ENCODE measurements around the gene OR6M1.

- no peak for TF ChIP-seq ATF3 (IDR thresholded peaks at IDR 0.05)
- TF ChIP-seq ATF3 (CRISPR knock-in tag; conservative IDR thresholded peaks at IDR 0.05): no peak
- TF ChIP-seq MAFF (IDR thresholded peaks at IDR 0.05; ENCODE audit: low read length): no peak
- no peak for TF ChIP-seq CTCF (IDR thresholded peaks at IDR 0.05 in 2 of 3, conservative IDR thresholded peaks at IDR 0.05 in 1 of 3; ENCODE audit: insufficient read depth in 2 of 3, low read depth in 1 of 3, low read length in 3 of 3)
- TF ChIP-seq HDAC2 (IDR thresholded peaks at IDR 0.05): no peak
- TF ChIP-seq EP300 (IDR thresholded peaks at IDR 0.05; ENCODE audit: low read length): no peak
- no peak for TF ChIP-seq HDAC3 (IDR thresholded peaks at IDR 0.05; ENCODE audit: borderline replicate concordance, partially characterized antibody)
- TF ChIP-seq FOXM1 (IDR thresholded peaks at IDR 0.05; ENCODE audit: low read depth): no peak
- TF ChIP-seq FOXM1 (CRISPR knock-in tag; IDR thresholded peaks at IDR 0.05; ENCODE audit: low read depth): no peak
These were observed 7.5 kb downstream of the OR6M1 start for GRCh38 chr11:123798513-123799252.

Data from K562 (cell line).